Raji (cell line): ENCODE results near the gene GKN1.

ENCODE experiments used
- POLR2A ChIP-seq: IDR thresholded peaks from 2 replicates; pipeline ENCODE4 v1.6.1; 2011; ENCODE audit warnings: low read depth, low read length, control low read depth; ENCODE audit not compliant: insufficient read depth

Gene GKN1

GRCh38 chr2:68978098-68978497 lies 3.7 kb downstream of the GKN1 start:
- TF ChIP-seq POLR2A, result no peak

DNA sequence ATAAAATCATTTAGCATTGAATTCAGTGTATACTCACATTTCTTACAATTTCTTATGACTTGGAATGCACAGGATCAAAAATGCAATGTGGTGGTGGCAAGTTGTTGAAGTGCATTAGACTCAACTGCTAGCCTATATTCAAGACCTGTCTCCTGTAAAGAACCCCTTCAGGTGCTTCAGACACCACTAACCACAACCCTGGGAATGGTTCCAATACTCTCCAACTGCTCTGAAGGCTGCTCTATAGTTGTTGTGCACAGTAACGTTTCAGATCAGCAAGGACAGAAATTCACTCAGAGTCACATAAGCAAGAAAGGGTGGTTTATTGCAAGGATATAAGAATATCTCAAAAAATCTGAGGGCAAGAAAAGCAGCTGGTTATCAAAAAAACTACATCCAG lies 6.5 kb downstream of the GKN1 start:
- no peak for TF ChIP-seq POLR2A

- no peak for TF ChIP-seq POLR2A
Measured at GRCh38 chr2:68987021-68987503, 12.6 kb downstream of the GKN1 start.

- TF ChIP-seq POLR2A, result no peak
Measured at GRCh38 chr2:68989035-68989434, 14.6 kb downstream of the GKN1 start.

GRCh38 chr2:68992341-68992740 lies 17.9 kb downstream of the GKN1 start:
- TF ChIP-seq POLR2A, result no peak

GRCh38 chr2:68992933-68993332 lies 18.5 kb downstream of the GKN1 start:
- no peak for TF ChIP-seq POLR2A

GRCh38 chr2:68993660-68994059 lies 19.2 kb downstream of the GKN1 start:
- TF ChIP-seq POLR2A, result no peak

DNA sequence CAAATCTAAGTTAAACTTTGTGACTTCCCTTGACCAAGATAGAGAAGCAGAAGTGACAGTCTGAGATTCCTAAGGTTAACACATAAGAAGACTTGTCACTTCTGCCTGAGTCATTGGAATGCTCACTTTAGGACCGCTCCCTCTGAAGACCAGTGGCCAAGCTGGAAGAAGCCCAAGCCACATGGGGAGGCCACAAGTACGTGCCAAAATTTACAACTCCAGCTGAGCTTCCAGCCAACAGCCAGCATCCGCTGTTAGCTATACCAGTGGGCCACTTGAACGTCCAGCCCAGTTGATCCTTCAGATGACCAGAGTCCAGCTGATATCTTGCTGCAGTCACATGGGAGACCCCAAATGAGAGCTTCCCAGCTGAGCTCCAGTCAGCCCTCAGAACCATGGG lies 20.4 kb downstream of the GKN1 start:
- no peak for TF ChIP-seq POLR2A

DNA sequence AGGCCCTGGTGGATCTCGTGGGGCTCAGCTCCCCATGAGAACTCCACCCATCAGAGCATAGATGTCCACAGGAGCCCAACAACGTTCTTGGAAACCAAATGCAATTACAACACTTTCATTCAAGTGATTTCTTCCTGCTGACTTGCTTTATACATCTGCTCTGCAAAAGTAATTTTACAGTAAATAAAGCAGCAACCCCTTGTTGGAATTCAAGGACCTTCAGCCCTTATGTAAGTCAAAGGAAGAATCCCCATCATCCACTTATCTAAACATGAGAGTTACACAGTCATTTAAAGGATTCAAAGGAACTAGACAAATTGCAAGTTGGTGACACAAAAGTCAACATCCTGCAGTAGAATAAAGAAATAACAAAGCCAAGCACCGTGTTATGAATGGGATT lies 21.5 kb downstream of the GKN1 start:
- no peak for TF ChIP-seq POLR2A

- TF ChIP-seq POLR2A, result no peak
Measured at GRCh38 chr2:68997401-68997800, 23.0 kb downstream of the GKN1 start.

GRCh38 chr2:69001879-69002278 lies 27.4 kb downstream of the GKN1 start:
- no peak for TF ChIP-seq POLR2A

DNA sequence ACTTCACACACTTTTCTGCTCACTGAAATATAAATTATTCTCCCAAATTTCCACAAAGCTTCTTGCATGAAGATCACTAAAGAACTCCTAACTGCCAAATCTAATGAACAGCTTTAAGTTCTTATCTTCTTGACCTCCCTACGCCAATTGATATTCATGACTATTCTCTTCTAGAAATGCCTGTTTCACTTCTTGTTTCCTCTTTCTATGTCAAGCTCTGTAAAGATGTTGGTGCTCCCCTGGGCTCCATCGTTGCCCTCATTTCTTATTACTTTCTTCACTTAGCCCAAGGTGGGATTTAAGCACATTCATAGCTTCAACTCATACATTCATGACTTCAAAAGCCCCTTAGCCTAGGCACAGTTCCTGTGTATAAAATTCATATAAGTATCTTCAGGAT lies 29.3 kb downstream of the GKN1 start:
- TF ChIP-seq POLR2A, result no peak

DNA sequence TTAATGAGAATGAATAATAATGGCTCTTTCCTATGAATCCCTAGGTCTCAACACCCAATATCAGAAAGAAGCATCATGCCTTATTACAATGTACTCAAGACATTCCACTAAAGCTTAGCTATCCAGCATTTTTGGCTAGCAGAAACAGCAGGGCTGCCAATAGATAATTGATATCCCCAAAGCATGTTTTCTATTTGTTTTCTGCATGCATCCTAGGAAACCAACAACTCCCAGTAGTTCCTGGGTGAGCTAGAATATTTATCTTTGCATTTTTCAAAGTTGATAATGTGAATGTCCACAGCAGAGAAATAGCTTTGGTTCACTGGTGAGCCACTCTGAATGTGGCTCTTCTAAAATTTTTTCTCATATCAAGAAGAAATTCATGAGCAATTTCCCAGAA lies 32.7 kb downstream of the GKN1 start:
- TF ChIP-seq POLR2A, result no peak

DNA sequence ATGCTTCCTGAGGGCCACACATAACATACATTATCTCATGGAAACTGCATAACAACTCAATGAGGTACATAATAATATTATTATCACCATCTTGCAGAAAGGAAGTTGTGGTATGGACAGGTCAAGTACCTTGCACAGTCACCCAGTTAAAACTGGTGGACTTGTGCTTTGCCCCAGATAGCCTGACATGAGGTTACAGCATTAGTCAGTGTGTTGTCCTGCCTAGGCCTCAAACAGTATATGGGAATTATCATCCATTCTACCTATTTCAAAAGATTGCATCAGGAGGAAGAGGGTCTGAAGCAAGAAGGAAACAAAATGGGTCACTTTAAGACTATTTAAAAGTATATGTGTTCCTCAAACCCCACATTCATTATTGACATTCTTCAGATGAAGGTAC lies 33.2 kb downstream of the GKN1 start:
- no peak for TF ChIP-seq POLR2A

DNA sequence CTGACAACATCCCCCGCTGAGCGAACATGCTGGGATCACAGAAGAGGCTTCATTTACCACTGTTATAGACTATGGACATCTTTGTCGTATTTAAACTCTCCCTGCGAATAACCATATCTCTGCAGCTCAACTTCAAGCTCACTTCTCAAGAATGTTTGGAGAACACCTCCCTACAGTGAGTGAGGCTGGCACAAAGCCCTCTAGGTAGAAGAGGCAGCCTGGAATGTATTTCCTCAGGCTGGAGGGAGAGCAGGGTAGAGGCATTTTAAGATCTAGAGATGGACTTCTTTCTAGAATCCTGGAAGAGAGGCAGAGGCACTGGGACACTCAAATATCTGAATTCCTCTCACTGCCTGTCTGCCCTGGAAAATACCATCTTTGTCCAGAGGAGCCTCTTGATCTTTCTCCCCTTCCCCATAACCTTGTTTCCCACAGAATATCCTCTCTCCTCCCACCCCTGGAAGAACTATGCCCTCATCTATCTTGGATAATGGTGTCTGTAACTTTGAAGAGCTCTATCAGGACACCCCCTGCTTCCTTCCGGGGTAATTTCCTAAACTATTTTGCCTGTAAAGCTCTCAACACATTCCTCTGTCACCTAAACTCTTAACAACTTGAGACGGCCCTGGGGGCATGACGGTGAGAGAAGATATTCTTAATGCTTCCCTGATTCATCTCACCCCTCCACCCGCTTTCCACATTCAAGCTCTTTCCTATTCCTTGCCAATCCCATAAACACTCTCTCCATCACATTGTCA lies 36.2 kb downstream of the GKN1 start:
- TF ChIP-seq POLR2A, result no peak

DNA sequence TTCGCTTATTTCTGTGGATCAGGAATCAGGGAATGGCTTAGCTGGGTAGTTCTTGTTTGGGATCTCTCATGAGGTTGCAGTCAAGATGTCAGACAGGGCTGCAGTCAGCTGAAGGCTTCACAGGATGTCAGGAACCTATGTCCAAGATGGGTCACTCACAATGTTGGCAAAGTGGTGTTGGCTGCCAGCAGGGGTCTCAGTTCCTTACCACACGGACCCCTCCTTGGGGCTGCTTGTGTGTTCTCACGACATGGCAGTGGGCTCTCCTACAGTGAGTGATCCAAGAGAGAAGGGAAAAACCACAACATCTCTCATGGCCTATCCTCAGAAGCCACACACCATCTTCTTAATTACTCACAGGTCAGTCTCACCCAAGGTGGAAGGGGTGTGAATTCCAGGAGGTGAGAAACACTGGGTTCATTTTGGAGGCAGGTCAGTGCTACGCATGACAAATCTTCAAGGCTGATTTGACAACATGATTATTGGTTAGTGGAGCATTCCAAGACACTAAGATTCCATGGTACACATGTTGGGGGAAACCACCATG lies 37.2 kb downstream of the GKN1 start:
- no peak for TF ChIP-seq POLR2A

GRCh38 chr2:69012310-69013141 lies 38.1 kb downstream of the GKN1 start:
- no peak for TF ChIP-seq POLR2A
